Skeletal muscle tissue (tissue), 4 donors: Measurements from ENCODE around the gene CNTD1. TPM values are rescaled to one million over a fixed set of nuclear protein-coding genes. Genes with fewer than 3 reads are reported as not detected.

Experiments used
- H3K27ac ChIP-seq: one replicate; pipeline ENCODE4 v1.7.0; 2013; ENCODE audit warnings: mild to moderate bottlenecking, low read depth, low read length, inconsistent platforms
- H3K27me3 ChIP-seq, 3 donors: one replicate each; pipeline ENCODE4 v1.7.0; 2013; ENCODE audit warnings: low read length in 3 of 3; ENCODE audit not compliant: control insufficient read depth in 3 of 3, insufficient read depth in 3 of 3
- H3K36me3 ChIP-seq, 3 donors: one replicate each; pipeline ENCODE4 v1.7.0; 2013; ENCODE audit warnings: low read length in 3 of 3; ENCODE audit not compliant: control insufficient read depth in 3 of 3, insufficient read depth in 3 of 3
- H3K4me1 ChIP-seq, 3 donors: one replicate each; pipeline ENCODE4 v1.7.0; 2013; ENCODE audit warnings: low read length in 3 of 3, mild to moderate bottlenecking in 3 of 3; ENCODE audit not compliant: control insufficient read depth in 3 of 3, insufficient read depth in 3 of 3
- H3K4me3 ChIP-seq, 3 donors: one replicate each; pipeline ENCODE4 v1.7.0; 2013; ENCODE audit warnings: low read length in 3 of 3
- H3K9ac ChIP-seq, 3 donors: one replicate each; pipeline ENCODE4 v1.7.0; 2013; ENCODE audit warnings: low read length in 3 of 3, mild to moderate bottlenecking in 3 of 3, moderate library complexity in 2 of 3, low read depth in 1 of 3
- H3K9me3 ChIP-seq, 3 donors: one replicate each; pipeline ENCODE4 v1.7.0; 2013; ENCODE audit warnings: low read length in 3 of 3; ENCODE audit not compliant: control insufficient read depth in 3 of 3
- total RNA-seq: library from RNA; depleted of rRNA; stranded (reverse); fragments of >200 nt; gene quantifications from one replicate; pipeline ENCODE4 v1.2.3, GENCODE V29; 2014
- donor health status: Osteomylitis.

The CNTD1 gene
- total RNA-seq, 1 donor from 2014 or later: 1.0 TPM

GRCh38 chr17:42844761-42845555 is 46.3 kb downstream of the CNTD1 start:
- H3K27me3 ChIP-seq: no peaks in the 10 kb centered on the region
- no peaks in the 10 kb centered on the region for H3K9me3 ChIP-seq
- H3K27ac ChIP-seq: no peak overlapping the region
- peaks cover 4 to 7% (median 6%) of the 10 kb centered on the region in 3 donors for H3K4me1 ChIP-seq
- no peak overlapping the region for H3K9ac ChIP-seq
- H3K36me3 ChIP-seq: peaks cover 34 to 52% (median 40%) of the 10 kb centered on the region in 3 donors
- H3K4me3 ChIP-seq: no peak overlapping the region

GRCh38 chr17:42845556-42845917 is 46.9 kb downstream of the CNTD1 start:
- H3K36me3 ChIP-seq: peaks cover 34 to 47% (median 39%) of the 10 kb centered on the region in 3 donors
- peaks cover 6 to 9% (median 7%) of the 10 kb centered on the region in 3 donors for H3K4me1 ChIP-seq
- H3K9ac ChIP-seq: no peak overlapping the region
- no peaks in the 10 kb centered on the region for H3K9me3 ChIP-seq
- H3K4me3 ChIP-seq: no peak overlapping the region
- no peak overlapping the region for H3K27ac ChIP-seq
- H3K27me3 ChIP-seq: no peaks in the 10 kb centered on the region

- Histone ChIP-seq H3K27me3 (peaks cover 0 to under 1% (median 0%) of the 10 kb centered on the region in 3 donors), H3K4me1 (peaks cover 6 to 9% (median 7%) of the 10 kb centered on the region in 3 donors), H3K4me3 (no peak overlapping the region), H3K27ac (no peak overlapping the region), H3K9ac (no peak overlapping the region), H3K9me3 (no peaks in the 10 kb centered on the region), H3K36me3 (peaks cover 34 to 44% (median 38%) of the 10 kb centered on the region in 3 donors)
Observed at GRCh38 chr17:42845918-42846593, 47.4 kb downstream of the CNTD1 start.

GRCh38 chr17:42846594-42847280 is 48.1 kb downstream of the CNTD1 start:
- peaks cover 6 to 9% (median 7%) of the 10 kb centered on the region in 3 donors for H3K4me1 ChIP-seq
- peaks cover 0 to 3% (median 0%) of the 10 kb centered on the region in 3 donors for H3K27me3 ChIP-seq
- no peak overlapping the region for H3K4me3 ChIP-seq
- H3K27ac ChIP-seq: no peak overlapping the region
- H3K9ac ChIP-seq: peak overlapping the region in 1 of 3 donors; percentile 34
- peaks cover 28 to 37% (median 31%) of the 10 kb centered on the region in 3 donors for H3K36me3 ChIP-seq
- no peaks in the 10 kb centered on the region for H3K9me3 ChIP-seq

- Histone ChIP-seq H3K4me3 (no peak overlapping the region), H3K27ac (no peak overlapping the region), H3K9me3 (no peaks in the 10 kb centered on the region), H3K9ac (no peak overlapping the region), H3K36me3 (peaks cover 15 to 26% (median 19%) of the 10 kb centered on the region in 3 donors), H3K4me1 (peaks cover 6 to 9% (median 7%) of the 10 kb centered on the region in 3 donors), H3K27me3 (peaks cover 3 to 9% (median 6%) of the 10 kb centered on the region in 3 donors)
Observed at GRCh38 chr17:42848093-42848492, 49.4 kb downstream of the CNTD1 start.

- Histone ChIP-seq H3K36me3 (peaks cover 13 to 20% (median 15%) of the 10 kb centered on the region in 3 donors), H3K27me3 (peaks cover 3 to 17% (median 6%) of the 10 kb centered on the region in 3 donors), H3K4me3 (no peak overlapping the region), H3K9me3 (no peaks in the 10 kb centered on the region), H3K27ac (no peak overlapping the region), H3K9ac (no peak overlapping the region), H3K4me1 (peaks cover 6 to 9% (median 7%) of the 10 kb centered on the region in 3 donors)
Observed at GRCh38 chr17:42849031-42849430, 50.4 kb downstream of the CNTD1 start.

GRCh38 chr17:42849451-42850181 is 51.0 kb downstream of the CNTD1 start:
- peak overlapping the region in 2 of 3 donors; percentile 13 to 30 for H3K4me3 ChIP-seq
- peaks cover 3 to 9% (median 6%) of the 10 kb centered on the region in 3 donors for H3K4me1 ChIP-seq
- H3K27ac ChIP-seq: no peak overlapping the region
- H3K9ac ChIP-seq: peak overlapping the region in 1 of 3 donors; percentile 45
- H3K36me3 ChIP-seq: peaks cover 11 to 14% (median 13%) of the 10 kb centered on the region in 3 donors
- no peaks in the 10 kb centered on the region for H3K9me3 ChIP-seq
- H3K27me3 ChIP-seq: peaks cover 3 to 23% (median 6%) of the 10 kb centered on the region in 3 donors

GRCh38 chr17:42850954-42851353 is 52.3 kb downstream of the CNTD1 start, which contains the start of gene AOC3:
Gene AOC3, plus strand, starts transcription at chr17:42851199. Its CDS starts 145 bp downstream, at chr17:42851344.
- Histone ChIP-seq H3K9ac (peak within 1 kb of the TSS; percentile 50 to 74 (median 51)), H3K36me3 (peaks cover 1 to 2% (median 2%) of the 10 kb centered on the region in 3 donors), H3K4me1 (peaks cover 3 to 13% (median 6%) of the 10 kb centered on the region in 3 donors), H3K27me3 (peaks cover 3 to 23% (median 6%) of the 10 kb centered on the region in 3 donors), H3K4me3 (peak within 1 kb of the TSS; percentile 40 to 72 (median 69)), H3K9me3 (no peaks in the 10 kb centered on the region), H3K27ac (peak within 1 kb of the TSS; percentile 75)
